HepG2 (cell line): ENCODE results near the gene EPB41L1. TPM values are rescaled to one million over a fixed set of nuclear protein-coding genes. Genes with fewer than 3 reads are reported as not detected.
A peak's percentile ranks its signal among the peaks of the same experiment; 100 is the strongest.

Experiments used
- ATF1 ChIP-seq: IDR thresholded peaks from 2 replicates; pipeline ENCODE4 v1.6.1; 2016; ENCODE audit warnings: mild to moderate bottlenecking, control low read depth
- DPF2 ChIP-seq: sonication (generic); formaldehyde crosslinking; IDR thresholded peaks from 2 replicates; pipeline ENCODE4 v1.4.0; 2020; ENCODE audit warnings: mild to moderate bottlenecking, low read depth, missing genetic modification reagents, borderline replicate concordance
- GATAD1 ChIP-seq: IDR thresholded peaks from 2 replicates; pipeline ENCODE4 v1.6.1; 2016; ENCODE audit warnings: missing genetic modification reagents, missing compliant biosample characterization
- GLMP ChIP-seq: sonication (generic); formaldehyde crosslinking; IDR thresholded peaks from 2 replicates; pipeline ENCODE4 v1.9.0; 2021; ENCODE audit warnings: missing genetic modification reagents, mild to moderate bottlenecking, borderline replicate concordance
- GMEB1 ChIP-seq: sonication (generic); formaldehyde crosslinking; IDR thresholded peaks from 2 replicates; pipeline ENCODE4 v1.5.1; 2020; ENCODE audit warnings: missing genetic modification reagents, mild to moderate bottlenecking, borderline replicate concordance
- HCFC1 ChIP-seq: fragments of 150-350 bp; IDR thresholded peaks from 2 replicates; pipeline ENCODE4 v1.6.1; 2014; ENCODE audit warnings: low read depth, low read length
- HDAC6 ChIP-seq: fragments of 200-600 bp; sonication (generic); IDR thresholded peaks from 2 replicates; pipeline ENCODE4 v1.7.0; 2017; ENCODE audit warnings: mild to moderate bottlenecking, antibody characterized with exemption, low read length, low read depth
- KAT7 ChIP-seq: IDR thresholded peaks from 2 replicates; pipeline ENCODE4 v1.6.1; 2018; ENCODE audit warnings: borderline replicate concordance, missing compliant biosample characterization
- MEF2D ChIP-seq: sonication (generic); formaldehyde crosslinking; IDR thresholded peaks from 2 replicates; pipeline ENCODE4 v1.5.1; 2020; ENCODE audit warnings: mild to moderate bottlenecking, missing genetic modification reagents
- PRDM10 ChIP-seq: sonication (generic); formaldehyde crosslinking; IDR thresholded peaks from 2 replicates; pipeline ENCODE4 v1.4.0; 2020; ENCODE audit warnings: low read depth, missing genetic modification reagents
- SALL1 ChIP-seq: sonication (generic); formaldehyde crosslinking; IDR thresholded peaks from 2 replicates; pipeline ENCODE4 v1.8.0; 2022; ENCODE audit warnings: mild to moderate bottlenecking, missing genetic modification reagents
- SETDB1 ChIP-seq: sonication (generic); formaldehyde crosslinking; IDR thresholded peaks from 2 replicates; pipeline ENCODE4 v1.5.1; 2020; ENCODE audit warnings: missing genetic modification reagents, mild to moderate bottlenecking, borderline replicate concordance
- STAT5B ChIP-seq: sonication (generic); formaldehyde crosslinking; IDR thresholded peaks from 2 replicates; pipeline ENCODE4 v1.4.0; 2020; ENCODE audit warnings: missing genetic modification reagents
- TBL1XR1 ChIP-seq: fragments of 150-350 bp; IDR thresholded peaks from 2 replicates; pipeline ENCODE4 v1.6.1; 2014; ENCODE audit warnings: borderline replicate concordance, low read length; ENCODE audit not compliant: partially characterized antibody
- ZNF17 ChIP-seq: sonication (generic); formaldehyde crosslinking; IDR thresholded peaks from 2 replicates; pipeline ENCODE4 v1.5.0; 2020; ENCODE audit warnings: mild to moderate bottlenecking, missing genetic modification reagents
- ZNF317 ChIP-seq: sonication (generic); formaldehyde crosslinking; IDR thresholded peaks from 2 replicates; pipeline ENCODE4 v1.5.0; 2020; ENCODE audit warnings: mild to moderate bottlenecking, missing genetic modification reagents
- ZNF570 ChIP-seq: sonication (generic); formaldehyde crosslinking; IDR thresholded peaks from 2 replicates; pipeline ENCODE4 v1.4.0; 2020; ENCODE audit warnings: mild to moderate bottlenecking, missing genetic modification reagents, borderline replicate concordance
- ZNF768 ChIP-seq: sonication (generic); formaldehyde crosslinking; IDR thresholded peaks from 2 replicates; pipeline ENCODE4 v1.4.0; 2020; ENCODE audit warnings: missing genetic modification reagents
- ZNF879 ChIP-seq: sonication (generic); formaldehyde crosslinking; IDR thresholded peaks from 2 replicates; pipeline ENCODE4 v1.8.1; 2023; ENCODE audit warnings: missing genetic modification reagents
- ZSCAN29 ChIP-seq: sonication (generic); formaldehyde crosslinking; conservative IDR thresholded peaks from 2 replicates; pipeline ENCODE4 v1.4.0; 2020; ENCODE audit warnings: mild to moderate bottlenecking, missing genetic modification reagents
- ZSCAN5A ChIP-seq: sonication (generic); formaldehyde crosslinking; IDR thresholded peaks from 2 replicates; pipeline ENCODE4 v1.8.0; 2022; ENCODE audit warnings: mild to moderate bottlenecking, missing genetic modification reagents, borderline replicate concordance
- polyA plus RNA-seq, 8 experiments: library from polyadenylated mRNA; depleted of rRNA in 3 of 8; stranded (reverse) in 7 of 8; unstranded in 1 of 8; fragments of >200 nt; fragmentation: Illumina TruSeq in 4 of 8; extraction: Trizol in 4 of 8; gene quantifications; 2 replicates each; pipeline versions ENCODE4 v1.2.1 to v1.2.3, GENCODE V29; 2011 to 2016; ENCODE audit warnings: low read depth in 4 of 8, missing spikeins in 1 of 8, mixed read lengths in 1 of 8; ENCODE audit not compliant: insufficient read depth in 1 of 8
- total RNA-seq, 5 experiments: library from RNA; depleted of rRNA; stranded (reverse); fragments of >200 nt; fragmentation: Illumina TruSeq; extraction: Trizol; gene quantifications; 2 replicates each; pipeline ENCODE4 v1.2.3, GENCODE V29; 2016; ENCODE audit warnings: low read depth in 1 of 5

Gene EPB41L1
- total and polyA plus RNA-seq, 2 of the 13 experiments (the other 11 are each of a cell fraction or from before 2014, with no cell fraction given): 16.7 to 39.0 TPM

GRCh38 chr20:36182604-36183154 lies 28.1 kb downstream of the EPB41L1 start (continued):
- TF ChIP-seq GMEB1 (CRISPR knock-in tag): no peak
- no peak for TF ChIP-seq SETDB1 (CRISPR knock-in tag)
- no peak for TF ChIP-seq ATF1 (CRISPR knock-in tag)
- TF ChIP-seq HDAC6: no peak
- TF ChIP-seq KAT7 (CRISPR knock-in tag): peak; percentile 23; the same call in 1 of the 2 replicates
- TF ChIP-seq ZNF768 (CRISPR knock-in tag): no peak; the same call in 1 of the 2 replicates
- no peak for TF ChIP-seq HCFC1
- TF ChIP-seq SALL1 (CRISPR knock-in tag): no peak
- no peak for TF ChIP-seq STAT5B
- no peak for TF ChIP-seq ZNF879 (CRISPR knock-in tag)
- TF ChIP-seq GATAD1 (CRISPR knock-in tag): peak; percentile 30; the same call in 1 of the 2 replicates
- peak; percentile 79; the same call in 1 of the 2 replicates for TF ChIP-seq PRDM10 (CRISPR knock-in tag)
- peak; percentile 68; the same call in 1 of the 2 replicates for TF ChIP-seq ZSCAN5A (CRISPR knock-in tag)
- peak; percentile 87 for TF ChIP-seq ZNF317 (CRISPR knock-in tag)
- TF ChIP-seq ZNF17 (CRISPR knock-in tag): no peak
- no peak; the same call in 1 of the 2 replicates for TF ChIP-seq DPF2
- TF ChIP-seq TBL1XR1: no peak
- no peak for TF ChIP-seq MEF2D
- TF ChIP-seq ZSCAN29 (CRISPR knock-in tag): no peak
- TF ChIP-seq GLMP (CRISPR knock-in tag): no peak
- no peak for TF ChIP-seq ZNF570
